Colonic mucosa (tissue), 4 donors: ENCODE results near the gene POU3F1. TPM values are rescaled to one million over a fixed set of nuclear protein-coding genes. Genes with fewer than 3 reads are reported as not detected.

Source experiments
- DNase-seq: peaks from one replicate; pipeline ENCODE4 v3.0.0-alpha.2; 2020
- H3K27ac ChIP-seq: fragments of 200-600 bp; one replicate; pipeline ENCODE4 v1.8.0; 2021
- H3K27me3 ChIP-seq: fragments of 200-600 bp; one replicate; pipeline ENCODE4 v1.8.0; 2021
- H3K36me3 ChIP-seq: fragments of 200-600 bp; one replicate; pipeline ENCODE4 v1.8.0; 2021
- H3K4me1 ChIP-seq: fragments of 200-600 bp; one replicate; pipeline ENCODE4 v1.8.0; 2021; ENCODE audit warnings: mild to moderate bottlenecking
- H3K4me3 ChIP-seq: fragments of 200-600 bp; one replicate; pipeline ENCODE4 v1.8.0; 2021
- H3K9ac ChIP-seq, 2 donors: one replicate each; pipeline ENCODE4 v1.7.0; 2013; ENCODE audit warnings: control low read depth in 2 of 2, low read depth in 2 of 2, low read length in 2 of 2
- H3K9me3 ChIP-seq: fragments of 200-600 bp; one replicate; pipeline ENCODE4 v1.8.0; 2021
- intact Hi-C: fragments of 100-400 bp; cut with DNase I; formaldehyde crosslinking; loops from one replicate; pipeline ENCODE4 v1.14.1; 2022
- total RNA-seq, 2 donors: library from RNA; stranded (reverse); fragmentation: NEBNext Ultra II Directional in 1 of 2; extraction: Animal tissue kit (Norgen Biotek cat#: 25700) in 1 of 2; gene quantifications; one replicate each; pipeline ENCODE4 v1.2.1, GENCODE V29; 2021
- TF ChIP-seq, protein P1 (sequence below): fragments of 200-600 bp; IDR thresholded peaks from one replicate; pipeline ENCODE4 v1.8.0; 2022; ENCODE audit warnings: antibody characterized with exemption, mild to moderate bottlenecking
- donor health status: healthy.
- donor health status: DM: no; HTN: no; CAD: no.
- donor health status: DM: no; HTN: no; CAD: no.

The POU3F1 gene
- total RNA-seq, 2 donors from 2014 or later = not detected

GRCh38 chr1:38090796-38091195 is 44.2 kb upstream of the POU3F1 start:
- H3K36me3 ChIP-seq = no peaks in the 10 kb centered on the region
- intact Hi-C loops = no loop called here
- H3K4me1 ChIP-seq = no peaks in the 10 kb centered on the region
- no peaks in the 10 kb centered on the region for H3K9me3 ChIP-seq
- TF ChIP-seq, protein P1, sequence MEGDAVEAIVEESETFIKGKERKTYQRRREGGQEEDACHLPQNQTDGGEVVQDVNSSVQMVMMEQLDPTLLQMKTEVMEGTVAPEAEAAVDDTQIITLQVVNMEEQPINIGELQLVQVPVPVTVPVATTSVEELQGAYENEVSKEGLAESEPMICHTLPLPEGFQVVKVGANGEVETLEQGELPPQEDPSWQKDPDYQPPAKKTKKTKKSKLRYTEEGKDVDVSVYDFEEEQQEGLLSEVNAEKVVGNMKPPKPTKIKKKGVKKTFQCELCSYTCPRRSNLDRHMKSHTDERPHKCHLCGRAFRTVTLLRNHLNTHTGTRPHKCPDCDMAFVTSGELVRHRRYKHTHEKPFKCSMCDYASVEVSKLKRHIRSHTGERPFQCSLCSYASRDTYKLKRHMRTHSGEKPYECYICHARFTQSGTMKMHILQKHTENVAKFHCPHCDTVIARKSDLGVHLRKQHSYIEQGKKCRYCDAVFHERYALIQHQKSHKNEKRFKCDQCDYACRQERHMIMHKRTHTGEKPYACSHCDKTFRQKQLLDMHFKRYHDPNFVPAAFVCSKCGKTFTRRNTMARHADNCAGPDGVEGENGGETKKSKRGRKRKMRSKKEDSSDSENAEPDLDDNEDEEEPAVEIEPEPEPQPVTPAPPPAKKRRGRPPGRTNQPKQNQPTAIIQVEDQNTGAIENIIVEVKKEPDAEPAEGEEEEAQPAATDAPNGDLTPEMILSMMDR = no peak
- H3K27me3 ChIP-seq = no peaks in the 10 kb centered on the region
- no peak overlapping the region for H3K9ac ChIP-seq
- no peak for DNase-seq
- no peak overlapping the region for H3K27ac ChIP-seq
- H3K4me3 ChIP-seq = no peak overlapping the region

- Histone ChIP-seq H3K27ac (no peak overlapping the region), H3K27me3 (no peaks in the 10 kb centered on the region), H3K9me3 (no peaks in the 10 kb centered on the region), H3K4me1 (no peaks in the 10 kb centered on the region), H3K36me3 (no peaks in the 10 kb centered on the region), H3K4me3 (no peak overlapping the region), H3K9ac (no peak overlapping the region)
- DNase-seq = no peak
- TF ChIP-seq, protein P1 = no peak
- intact Hi-C loops = no loop called here
These were observed 43.2 kb upstream of the POU3F1 start for GRCh38 chr1:38089712-38090360.

- no peak for DNase-seq
- H3K27me3 ChIP-seq = no peaks in the 10 kb centered on the region
- TF ChIP-seq, protein P1 = no peak
- no peak overlapping the region for H3K27ac ChIP-seq
- no peak overlapping the region for H3K9ac ChIP-seq
- no peaks in the 10 kb centered on the region for H3K4me1 ChIP-seq
- no peaks in the 10 kb centered on the region for H3K9me3 ChIP-seq
- intact Hi-C loops = no loop called here
- no peak overlapping the region for H3K4me3 ChIP-seq
- no peaks in the 10 kb centered on the region for H3K36me3 ChIP-seq
These were observed 42.2 kb upstream of the POU3F1 start for GRCh38 chr1:38088791-38089190.

DNA sequence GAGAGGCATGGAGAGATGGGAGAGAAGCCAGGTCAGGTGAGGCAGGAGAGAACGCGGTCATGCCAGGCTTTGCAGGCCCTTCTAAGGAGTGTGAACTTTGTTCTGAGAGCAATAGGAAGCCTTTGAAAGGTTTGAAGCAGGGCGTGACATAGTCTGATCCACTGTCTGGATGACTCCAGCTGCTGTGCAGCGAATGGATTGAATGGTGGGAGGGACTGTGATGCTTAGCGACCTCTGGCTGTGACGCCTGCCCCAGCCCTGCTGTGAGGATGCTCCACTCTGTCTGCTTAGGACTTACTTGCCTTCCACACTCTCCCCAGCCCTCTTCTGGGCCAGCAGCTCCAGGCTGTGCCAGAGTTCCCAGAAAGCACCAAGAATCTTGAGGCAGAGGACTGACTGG is 41.8 kb upstream of the POU3F1 start:
- H3K36me3 ChIP-seq = no peaks in the 10 kb centered on the region
- no peak overlapping the region for H3K27ac ChIP-seq
- H3K4me3 ChIP-seq = no peak overlapping the region
- TF ChIP-seq, protein P1 = no peak
- intact Hi-C loops = no loop called here
- DNase-seq = no peak
- H3K9ac ChIP-seq = no peak overlapping the region
- H3K9me3 ChIP-seq = no peaks in the 10 kb centered on the region
- H3K4me1 ChIP-seq = no peaks in the 10 kb centered on the region
- H3K27me3 ChIP-seq = no peaks in the 10 kb centered on the region

- H3K9ac ChIP-seq = no peak overlapping the region
- H3K27ac ChIP-seq = no peak overlapping the region
- no peak overlapping the region for H3K4me3 ChIP-seq
- no peaks in the 10 kb centered on the region for H3K36me3 ChIP-seq
- no peaks in the 10 kb centered on the region for H3K4me1 ChIP-seq
- intact Hi-C loops = no loop called here
- DNase-seq = no peak
- H3K27me3 ChIP-seq = no peaks in the 10 kb centered on the region
- TF ChIP-seq, protein P1 = no peak
- no peaks in the 10 kb centered on the region for H3K9me3 ChIP-seq
These were observed 41.1 kb upstream of the POU3F1 start for GRCh38 chr1:38087676-38088075.
